Gastroesophageal sphincter (tissue), 4 donors: Measurements from ENCODE around the gene ABI1. TPM values are rescaled to one million over a fixed set of nuclear protein-coding genes. Genes with fewer than 3 reads are reported as not detected.

ENCODE experiments used
- ATAC-seq: fragments of 150-250 bp; one replicate; pipeline ENCODE4 v1.9.1; 2016; ENCODE audit warnings: mild to moderate bottlenecking, moderate library complexity
- H3K27ac ChIP-seq, 4 donors: fragments of 200-600 bp; sonication (generic) in 3 of 4; 1 replicate in 3 of 4; 2 replicates in 1 of 4; pipeline ENCODE4 v1.5.1; 2016 to 2019
- H3K27me3 ChIP-seq: fragments of 200-600 bp; sonication (generic); one replicate; pipeline ENCODE4 v1.5.1; 2019
- H3K36me3 ChIP-seq, 2 donors: fragments of 200-600 bp; sonication (generic); one replicate each; pipeline ENCODE4 v1.5.1; 2019; ENCODE audit warnings: control low read depth in 1 of 2
- H3K4me1 ChIP-seq, 3 donors: fragments of 200-600 bp; sonication (generic); 1 replicate in 2 of 3; 2 replicates in 1 of 3; pipeline ENCODE4 v1.5.1; 2016 to 2019; ENCODE audit warnings: control low read depth in 2 of 3
- H3K4me3 ChIP-seq, 2 donors: fragments of 200-600 bp; sonication (generic); one replicate each; pipeline ENCODE4 v1.5.1; 2019; ENCODE audit warnings: mild to moderate bottlenecking in 1 of 2, moderate library complexity in 1 of 2
- H3K9me3 ChIP-seq, 3 donors: fragments of 200-600 bp; sonication (generic); one replicate each; pipeline ENCODE4 v1.5.1; 2017 to 2019; ENCODE audit warnings: control low read depth in 2 of 3
- CTCF ChIP-seq, 4 experiments: fragments of 200-600 bp in 2 of 4; fragments of 450-650 bp in 2 of 4; sonication (generic) in 1 of 4; IDR thresholded peaks; one replicate each; pipeline ENCODE4 v1.5.1; 2017 to 2019; ENCODE audit warnings: antibody characterized with exemption in 4 of 4, mild to moderate bottlenecking in 2 of 4, moderate library complexity in 2 of 4
- EP300 ChIP-seq: sonication (generic); formaldehyde crosslinking; IDR thresholded peaks from one replicate; pipeline ENCODE4 v1.6.1; 2017; ENCODE audit warnings: antibody characterized with exemption, mild to moderate bottlenecking
- POLR2A ChIP-seq, 2 donors: fragments of 450-650 bp; IDR thresholded peaks; one replicate each; pipeline ENCODE4 v1.6.1; 2017; ENCODE audit warnings: antibody characterized with exemption in 2 of 2, mild to moderate bottlenecking in 2 of 2, moderate library complexity in 1 of 2
- POLR2AphosphoS5 ChIP-seq: sonication (generic); formaldehyde crosslinking; IDR thresholded peaks from one replicate; pipeline ENCODE4 v1.6.1; 2017; ENCODE audit warnings: antibody characterized with exemption
- WGBS, 2 donors: methylation state at CpG; one replicate each; pipeline ENCODE4 v1.1.5; 2018; ENCODE audit warnings: low coverage in 1 of 2; 5-methylcytosine and 5-hydroxymethylcytosine counted together
- total RNA-seq, 4 donors: library from RNA; depleted of rRNA; stranded (reverse); fragments of >200 nt; gene quantifications; one replicate each; pipeline ENCODE4 v1.1.0, GENCODE V29; 2016

ABI1 gene
- total RNA-seq, 4 donors from 2014 or later: 46.4 to 70.9 (median 50.8) TPM

DNA sequence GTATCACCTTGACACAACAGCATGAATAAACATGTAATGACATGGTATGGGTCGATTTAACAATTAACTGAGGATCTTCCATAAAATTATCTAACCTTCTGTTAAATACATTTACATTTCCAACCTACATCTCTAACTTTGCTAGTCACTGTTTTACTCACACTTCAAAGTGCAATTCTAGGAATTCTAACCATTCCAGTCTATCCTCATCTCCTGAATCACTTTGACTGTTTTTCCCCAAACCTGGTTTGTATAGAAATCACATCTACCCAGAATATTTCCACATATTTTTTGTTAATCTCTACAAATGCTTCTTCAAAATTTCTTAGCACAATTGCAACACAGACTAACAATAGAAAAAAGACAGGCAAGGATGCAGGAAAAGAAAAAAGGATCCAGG, 6.2 kb downstream of the ABI1 start:
- Histone ChIP-seq H3K27me3 (no peaks in the 10 kb centered on the region), H3K36me3 (no peaks in the 10 kb centered on the region), H3K27ac (no peak overlapping the region), H3K4me3 (no peak overlapping the region), H3K4me1 (peaks cover 7 to 67% (median 21%) of the 10 kb centered on the region in 3 donors), H3K9me3 (no peaks in the 10 kb centered on the region)
- 60 to 82% methylated on average over 1 of the region's 1 CpG for WGBS, 2 donors
- ATAC-seq: no peak
- TF ChIP-seq POLR2AphosphoS5 (no peak), POLR2A (IDR thresholded peaks at IDR 0.05) (no peak), EP300 (no peak), CTCF (IDR thresholded peaks at IDR 0.05) (no peak)

- H3K4me3 ChIP-seq: no peak overlapping the region
- no peak for ATAC-seq
- H3K27me3 ChIP-seq: no peaks in the 10 kb centered on the region
- H3K4me1 ChIP-seq: peaks cover 0 to 28% (median 0%) of the 10 kb centered on the region in 3 donors
- no peak overlapping the region for H3K27ac ChIP-seq
- no peaks in the 10 kb centered on the region for H3K36me3 ChIP-seq
- no peak for TF ChIP-seq CTCF (IDR thresholded peaks at IDR 0.05)
- TF ChIP-seq POLR2AphosphoS5: no peak
- no peak for TF ChIP-seq POLR2A (IDR thresholded peaks at IDR 0.05)
- TF ChIP-seq EP300: no peak
- WGBS, 2 donors: 66 to 80% methylated on average over 4 to 5 of the region's 5 CpGs
- H3K9me3 ChIP-seq: no peaks in the 10 kb centered on the region
Measured at GRCh38 chr10:26844396-26844975, 16.3 kb downstream of the ABI1 start.

GRCh38 chr10:26843736-26844135, 17.0 kb downstream of the ABI1 start:
- no peaks in the 10 kb centered on the region for H3K9me3 ChIP-seq
- 22 to 44% methylated on average over 3 of the region's 3 CpGs for WGBS, 2 donors
- TF ChIP-seq CTCF (IDR thresholded peaks at IDR 0.05) (no peak), POLR2AphosphoS5 (no peak), EP300 (no peak), POLR2A (IDR thresholded peaks at IDR 0.05) (no peak)
- ATAC-seq: no peak
- H3K4me3 ChIP-seq: no peak overlapping the region
- H3K36me3 ChIP-seq: no peaks in the 10 kb centered on the region
- no peaks in the 10 kb centered on the region for H3K27me3 ChIP-seq
- peaks cover 0 to 20% (median 0%) of the 10 kb centered on the region in 3 donors for H3K4me1 ChIP-seq
- no peak overlapping the region for H3K27ac ChIP-seq

- WGBS, 2 donors: 81 to 95% methylated on average over 3 of the region's 3 CpGs
- H3K9me3 ChIP-seq: no peaks in the 10 kb centered on the region
- H3K36me3 ChIP-seq: no peaks in the 10 kb centered on the region
- ATAC-seq: no peak
- no peak for TF ChIP-seq CTCF (IDR thresholded peaks at IDR 0.05)
- no peak for TF ChIP-seq EP300
- no peak for TF ChIP-seq POLR2A (IDR thresholded peaks at IDR 0.05)
- TF ChIP-seq POLR2AphosphoS5: no peak
- peaks cover 0 to 17% (median 0%) of the 10 kb centered on the region in 3 donors for H3K4me1 ChIP-seq
- H3K4me3 ChIP-seq: no peak overlapping the region
- no peaks in the 10 kb centered on the region for H3K27me3 ChIP-seq
- no peak overlapping the region for H3K27ac ChIP-seq
Measured at GRCh38 chr10:26841733-26842317, 18.9 kb downstream of the ABI1 start.
